ENCODE measurements around the gene MATCAP1. TPM values are rescaled to one million over a fixed set of nuclear protein-coding genes. Genes with fewer than 3 reads are reported as not detected.

Gene MATCAP1
- polyA plus RNA-seq, 1 donor from 2014 or later = 323 TPM

DNA sequence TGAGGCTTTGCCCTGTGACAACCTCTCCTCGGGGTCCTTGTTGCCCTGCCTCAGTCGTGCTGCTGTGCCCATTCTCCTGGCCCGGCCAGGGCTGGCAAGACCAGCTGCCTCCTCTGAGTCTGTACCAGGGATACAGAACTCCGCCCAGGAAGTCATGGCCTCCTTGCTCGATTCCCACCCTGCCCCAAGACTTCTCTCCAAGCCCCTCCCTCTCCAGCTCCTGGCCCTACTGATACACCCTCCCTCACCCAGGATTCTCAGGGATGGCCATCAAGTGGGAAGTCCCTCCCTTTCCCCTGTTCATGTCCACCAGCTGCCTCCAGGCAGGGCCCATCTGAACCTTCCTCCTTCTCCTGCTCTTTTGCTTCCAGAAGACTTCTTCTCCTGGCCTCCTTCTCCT lies 31.9 kb upstream of the MATCAP1 start:
- Histone ChIP-seq H3K36me3 (ENCODE audit: insufficient read depth, low read length) (no peaks in the 10 kb centered on the region), H3K79me2 (replicated peaks; ENCODE audit: insufficient read depth, low read length) (no peaks in the 10 kb centered on the region), H3K9me3 (ENCODE audit: low read length) (no peaks in the 10 kb centered on the region), H3K27ac (ENCODE audit: low read length) (no peak overlapping the region), H3F3A (ENCODE audit: insufficient read depth, low read length, poor library complexity, severe bottlenecking) (no peaks in the 10 kb centered on the region), H3K9me2 (ENCODE audit: insufficient read depth, low read length) (no peaks in the 10 kb centered on the region), H4K20me1 (ENCODE audit: insufficient read depth) (no peaks in the 10 kb centered on the region), H3K27me3 (ENCODE audit: insufficient read depth, low read depth, low read length) (no peaks in the 10 kb centered on the region), H3K4me3 (ENCODE audit: low read length) (no peak overlapping the region), H2AFZ (ENCODE audit: low read depth, low read length) (no peak overlapping the region), H3K9ac (ENCODE audit: low read length) (no peak overlapping the region), H3K4me2 (ENCODE audit: low read length) (no peak overlapping the region)
- TF ChIP-seq, protein P1, sequence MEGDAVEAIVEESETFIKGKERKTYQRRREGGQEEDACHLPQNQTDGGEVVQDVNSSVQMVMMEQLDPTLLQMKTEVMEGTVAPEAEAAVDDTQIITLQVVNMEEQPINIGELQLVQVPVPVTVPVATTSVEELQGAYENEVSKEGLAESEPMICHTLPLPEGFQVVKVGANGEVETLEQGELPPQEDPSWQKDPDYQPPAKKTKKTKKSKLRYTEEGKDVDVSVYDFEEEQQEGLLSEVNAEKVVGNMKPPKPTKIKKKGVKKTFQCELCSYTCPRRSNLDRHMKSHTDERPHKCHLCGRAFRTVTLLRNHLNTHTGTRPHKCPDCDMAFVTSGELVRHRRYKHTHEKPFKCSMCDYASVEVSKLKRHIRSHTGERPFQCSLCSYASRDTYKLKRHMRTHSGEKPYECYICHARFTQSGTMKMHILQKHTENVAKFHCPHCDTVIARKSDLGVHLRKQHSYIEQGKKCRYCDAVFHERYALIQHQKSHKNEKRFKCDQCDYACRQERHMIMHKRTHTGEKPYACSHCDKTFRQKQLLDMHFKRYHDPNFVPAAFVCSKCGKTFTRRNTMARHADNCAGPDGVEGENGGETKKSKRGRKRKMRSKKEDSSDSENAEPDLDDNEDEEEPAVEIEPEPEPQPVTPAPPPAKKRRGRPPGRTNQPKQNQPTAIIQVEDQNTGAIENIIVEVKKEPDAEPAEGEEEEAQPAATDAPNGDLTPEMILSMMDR (IDR thresholded peaks at IDR 0.05; ENCODE audit: poor library complexity, severe bottlenecking) = no peak
- TF ChIP-seq TAF1 (IDR thresholded peaks at IDR 0.05; ENCODE audit: low read depth) (no peak), SMC3 (conservative IDR thresholded peaks at IDR 0.05; ENCODE audit: poor library complexity) (no peak), EZH2 (IDR thresholded peaks at IDR 0.05; ENCODE audit: borderline replicate concordance, insufficient read depth, low read length, poor library complexity, severe bottlenecking) (no peak), EP300 (conservative IDR thresholded peaks at IDR 0.05; ENCODE audit: poor library complexity, severe bottlenecking) (no peak), POLR2AphosphoS5 (IDR thresholded peaks at IDR 0.05) (no peak), MXI1 (conservative IDR thresholded peaks at IDR 0.05; ENCODE audit: poor library complexity, severe bottlenecking) (no peak), RAD21 (conservative IDR thresholded peaks at IDR 0.05) (no peak)
- TF ChIP-seq, protein P2, sequence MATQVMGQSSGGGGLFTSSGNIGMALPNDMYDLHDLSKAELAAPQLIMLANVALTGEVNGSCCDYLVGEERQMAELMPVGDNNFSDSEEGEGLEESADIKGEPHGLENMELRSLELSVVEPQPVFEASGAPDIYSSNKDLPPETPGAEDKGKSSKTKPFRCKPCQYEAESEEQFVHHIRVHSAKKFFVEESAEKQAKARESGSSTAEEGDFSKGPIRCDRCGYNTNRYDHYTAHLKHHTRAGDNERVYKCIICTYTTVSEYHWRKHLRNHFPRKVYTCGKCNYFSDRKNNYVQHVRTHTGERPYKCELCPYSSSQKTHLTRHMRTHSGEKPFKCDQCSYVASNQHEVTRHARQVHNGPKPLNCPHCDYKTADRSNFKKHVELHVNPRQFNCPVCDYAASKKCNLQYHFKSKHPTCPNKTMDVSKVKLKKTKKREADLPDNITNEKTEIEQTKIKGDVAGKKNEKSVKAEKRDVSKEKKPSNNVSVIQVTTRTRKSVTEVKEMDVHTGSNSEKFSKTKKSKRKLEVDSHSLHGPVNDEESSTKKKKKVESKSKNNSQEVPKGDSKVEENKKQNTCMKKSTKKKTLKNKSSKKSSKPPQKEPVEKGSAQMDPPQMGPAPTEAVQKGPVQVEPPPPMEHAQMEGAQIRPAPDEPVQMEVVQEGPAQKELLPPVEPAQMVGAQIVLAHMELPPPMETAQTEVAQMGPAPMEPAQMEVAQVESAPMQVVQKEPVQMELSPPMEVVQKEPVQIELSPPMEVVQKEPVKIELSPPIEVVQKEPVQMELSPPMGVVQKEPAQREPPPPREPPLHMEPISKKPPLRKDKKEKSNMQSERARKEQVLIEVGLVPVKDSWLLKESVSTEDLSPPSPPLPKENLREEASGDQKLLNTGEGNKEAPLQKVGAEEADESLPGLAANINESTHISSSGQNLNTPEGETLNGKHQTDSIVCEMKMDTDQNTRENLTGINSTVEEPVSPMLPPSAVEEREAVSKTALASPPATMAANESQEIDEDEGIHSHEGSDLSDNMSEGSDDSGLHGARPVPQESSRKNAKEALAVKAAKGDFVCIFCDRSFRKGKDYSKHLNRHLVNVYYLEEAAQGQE (IDR thresholded peaks at IDR 0.05; ENCODE audit: borderline replicate concordance) = no peak

DNA sequence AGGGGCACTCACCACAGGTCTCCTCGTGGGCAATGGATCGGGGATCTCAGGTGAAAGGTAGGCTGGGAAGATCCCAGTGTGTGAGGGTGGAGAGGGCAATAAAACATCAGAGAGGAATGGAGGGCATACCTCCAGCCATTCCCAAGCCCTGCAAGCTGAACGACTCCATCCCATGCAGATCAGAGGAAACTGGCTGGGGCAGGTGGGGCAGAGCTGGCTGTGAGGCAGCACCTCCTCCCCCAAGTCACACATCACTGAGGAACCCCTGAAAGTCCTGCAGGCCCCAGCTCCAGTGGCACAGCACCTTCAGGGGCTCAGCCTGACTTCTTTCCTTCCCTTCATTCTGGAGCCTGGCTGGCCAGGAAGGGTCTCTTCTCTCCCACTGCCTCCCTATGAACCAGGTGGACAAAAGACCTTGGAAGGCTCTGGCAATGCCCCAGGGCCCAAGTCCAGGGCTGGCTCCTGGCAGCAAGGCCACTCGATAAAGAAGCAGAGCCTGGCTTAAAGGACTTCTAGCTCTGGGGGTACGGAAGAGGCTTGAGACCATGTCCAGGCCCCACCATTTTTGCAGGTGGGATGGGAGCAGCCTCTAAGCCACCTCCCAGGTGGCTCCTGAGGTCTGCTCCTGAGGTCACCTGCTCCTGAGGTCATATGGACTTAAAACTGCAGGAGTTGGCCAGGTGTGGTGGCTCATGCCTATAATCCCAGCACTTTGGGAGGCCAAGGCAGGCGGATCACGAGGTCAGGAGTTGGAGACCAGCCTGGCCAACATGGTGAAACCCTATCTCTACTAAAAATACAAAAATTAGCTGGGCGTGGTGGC lies 29.6 kb upstream of the MATCAP1 start:
- no peaks in the 10 kb centered on the region for H3K9me2 ChIP-seq (ENCODE audit: insufficient read depth, low read length)
- H3F3A ChIP-seq (ENCODE audit: insufficient read depth, low read length, poor library complexity, severe bottlenecking) = no peaks in the 10 kb centered on the region
- H3K9ac ChIP-seq (ENCODE audit: low read length) = no peak overlapping the region
- no peaks in the 10 kb centered on the region for H3K79me2 ChIP-seq (replicated peaks; ENCODE audit: insufficient read depth, low read length)
- no peaks in the 10 kb centered on the region for H4K20me1 ChIP-seq (ENCODE audit: insufficient read depth)
- H3K9me3 ChIP-seq (ENCODE audit: low read length) = no peaks in the 10 kb centered on the region
- no peak for TF ChIP-seq TAF1 (IDR thresholded peaks at IDR 0.05; ENCODE audit: low read depth)
- TF ChIP-seq, protein P2 (IDR thresholded peaks at IDR 0.05; ENCODE audit: borderline replicate concordance) = no peak
- no peak overlapping the region for H2AFZ ChIP-seq (ENCODE audit: low read depth, low read length)
- H3K27ac ChIP-seq (ENCODE audit: low read length) = no peak overlapping the region
- no peak overlapping the region for H3K4me3 ChIP-seq (ENCODE audit: low read length)
- no peaks in the 10 kb centered on the region for H3K36me3 ChIP-seq (ENCODE audit: insufficient read depth, low read length)
- no peaks in the 10 kb centered on the region for H3K27me3 ChIP-seq (ENCODE audit: insufficient read depth, low read depth, low read length)
- no peak overlapping the region for H3K4me2 ChIP-seq (ENCODE audit: low read length)
